DND-41 (cell line): Measurements from ENCODE around the gene PIP5K1A.

Experiments used
- ATAC-seq: fragments of 200-7000 bp; cut with Tn5 transposase; 3 replicates; pipeline ENCODE4 v1.9.1; 2021; ENCODE audit warnings: low read depth; ENCODE audit not compliant: insufficient read depth
- DNase-seq: peaks from one replicate; pipeline ENCODE4 v3.0.0-alpha.2; 2020
- H2AFZ ChIP-seq: 2 replicates; pipeline ENCODE4 v1.6.0; 2012; ENCODE audit warnings: low read depth, low read length
- H3K27ac ChIP-seq: 2 replicates; pipeline ENCODE4 v1.5.1; 2012; ENCODE audit warnings: low read length, inconsistent platforms
- H3K27me3 ChIP-seq: fragments of 200-600 bp; sonication (generic); 2 replicates; pipeline ENCODE4 v1.6.0; 2012; ENCODE audit warnings: low read length, mild to moderate bottlenecking, inconsistent platforms; ENCODE audit not compliant: insufficient read depth, poor library complexity
- H3K36me3 ChIP-seq: 2 replicates; pipeline ENCODE4 v1.5.1; 2012; ENCODE audit warnings: low read length, inconsistent platforms; ENCODE audit not compliant: insufficient read depth
- H3K4me1 ChIP-seq: 2 replicates; pipeline ENCODE4 v1.5.1; 2012; ENCODE audit warnings: mild to moderate bottlenecking, low read length; ENCODE audit not compliant: insufficient read depth
- H3K4me2 ChIP-seq: 2 replicates; pipeline ENCODE4 v1.6.0; 2012; ENCODE audit warnings: mild to moderate bottlenecking, moderate library complexity, low read length, inconsistent platforms; ENCODE audit not compliant: insufficient read depth
- H3K4me3 ChIP-seq, 2 experiments: fragments of 200-600 bp in 1 of 2; shearing (Covaris generic) in 1 of 2; 2 replicates each; pipeline ENCODE4 v1.5.1; 2012 to 2016; ENCODE audit warnings: inconsistent platforms in 2 of 2, low read length in 2 of 2, mild to moderate bottlenecking in 2 of 2, low read depth in 1 of 2, moderate library complexity in 1 of 2
- H3K79me2 ChIP-seq: 2 replicates; pipeline ENCODE4 v1.6.0; 2012; ENCODE audit warnings: low read length, inconsistent platforms; ENCODE audit not compliant: insufficient read depth
- H3K9ac ChIP-seq: 2 replicates; pipeline ENCODE4 v1.6.0; 2012; ENCODE audit warnings: low read depth, mild to moderate bottlenecking, inconsistent platforms, low read length, moderate library complexity
- H3K9me3 ChIP-seq: 2 replicates; pipeline ENCODE4 v1.5.1; 2012; ENCODE audit warnings: low read length, moderate library complexity, mild to moderate bottlenecking, inconsistent platforms; ENCODE audit not compliant: insufficient read depth, severe bottlenecking
- H4K20me1 ChIP-seq: 2 replicates; pipeline ENCODE4 v1.6.0; 2012; ENCODE audit warnings: low read length; ENCODE audit not compliant: insufficient read depth
- CTCF ChIP-seq: IDR thresholded peaks from 2 replicates; pipeline ENCODE4 v1.5.1; 2012; ENCODE audit warnings: borderline replicate concordance, low read length, moderate library complexity, mild to moderate bottlenecking; ENCODE audit not compliant: poor library complexity, severe bottlenecking; ENCODE audit errors: extremely low read depth
- EZH2 ChIP-seq: IDR thresholded peaks from 3 replicates; pipeline ENCODE4 v1.6.1; 2012; ENCODE audit warnings: borderline replicate concordance, low read depth, mild to moderate bottlenecking, moderate library complexity, low read length, inconsistent platforms; ENCODE audit not compliant: severe bottlenecking

PIP5K1A gene

GRCh38 chr1:151242442-151242841 is 44.1 kb downstream of the PIP5K1A start:
- H3K4me2 ChIP-seq = no peak overlapping the region
- no peak for ATAC-seq
- H3K9ac ChIP-seq = no peak overlapping the region
- no peak overlapping the region for H3K4me3 ChIP-seq
- no peak for TF ChIP-seq EZH2
- TF ChIP-seq CTCF = no peak
- no peak for DNase-seq
- no peaks in the 10 kb centered on the region for H3K4me1 ChIP-seq
- H4K20me1 ChIP-seq = no peaks in the 10 kb centered on the region
- H3K27ac ChIP-seq = no peak overlapping the region
- H3K79me2 ChIP-seq = no peaks in the 10 kb centered on the region
- no peaks in the 10 kb centered on the region for H3K9me3 ChIP-seq
- peaks cover 95% of the 10 kb centered on the region for H3K36me3 ChIP-seq
- no peaks in the 10 kb centered on the region for H3K27me3 ChIP-seq
- H2AFZ ChIP-seq = no peak overlapping the region

- Histone ChIP-seq H4K20me1 (no peaks in the 10 kb centered on the region), H3K36me3 (peaks cover 95% of the 10 kb centered on the region), H3K9ac (no peak overlapping the region), H3K27ac (no peak overlapping the region), H3K27me3 (no peaks in the 10 kb centered on the region), H3K4me1 (no peaks in the 10 kb centered on the region), H3K4me3 (no peak overlapping the region), H3K9me3 (no peaks in the 10 kb centered on the region), H3K79me2 (no peaks in the 10 kb centered on the region), H3K4me2 (no peak overlapping the region), H2AFZ (no peak overlapping the region)
- no peak for TF ChIP-seq CTCF
- no peak for TF ChIP-seq EZH2
- ATAC-seq (no peak), DNase-seq (no peak)
Measured at GRCh38 chr1:151243683-151244216, 45.4 kb downstream of the PIP5K1A start.

GRCh38 chr1:151246786-151247185 is 48.4 kb downstream of the PIP5K1A start:
- H3K36me3 ChIP-seq = peaks cover 77% of the 10 kb centered on the region
- no peak for ATAC-seq

More at GRCh38 chr1:151246786-151247185, 48.4 kb downstream of the PIP5K1A start:
- H3K79me2 ChIP-seq = no peaks in the 10 kb centered on the region
- no peak overlapping the region for H3K4me3 ChIP-seq
- no peak overlapping the region for H3K9ac ChIP-seq
- TF ChIP-seq CTCF = no peak
- TF ChIP-seq EZH2 = no peak
- H3K27ac ChIP-seq = no peak overlapping the region
- H2AFZ ChIP-seq = no peak overlapping the region
- no peaks in the 10 kb centered on the region for H4K20me1 ChIP-seq
- H3K27me3 ChIP-seq = no peaks in the 10 kb centered on the region
- H3K9me3 ChIP-seq = no peaks in the 10 kb centered on the region
- no peak for DNase-seq
- no peaks in the 10 kb centered on the region for H3K4me1 ChIP-seq
- H3K4me2 ChIP-seq = no peak overlapping the region
